ENCODE results near the gene SPAG16. TPM values are rescaled to one million over a fixed set of nuclear protein-coding genes. Genes with fewer than 3 reads are reported as not detected.

SPAG16 gene
- total and polyA plus RNA-seq, 12 donors: 8.4 to 28.3 (median 19.1) TPM

DNA sequence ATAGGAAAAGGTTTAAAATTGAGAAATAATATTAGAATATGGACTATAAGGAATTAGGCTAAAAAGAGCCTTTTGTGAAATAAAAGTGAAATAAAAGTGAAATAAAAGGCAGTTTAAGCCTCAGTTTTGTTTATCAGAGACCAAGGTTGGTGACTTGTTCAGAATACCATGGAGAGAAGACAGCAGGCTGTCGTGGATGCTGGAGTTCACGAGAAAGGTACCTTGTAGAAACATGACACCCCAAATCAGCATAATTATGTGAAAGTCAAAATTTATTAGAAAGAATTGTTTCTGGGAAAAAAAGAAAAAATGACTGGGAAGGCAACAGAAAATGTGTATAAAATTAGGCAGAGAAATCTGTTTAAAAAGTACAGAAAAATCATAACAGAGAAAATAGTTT is 46.5 kb upstream of the SPAG16 start:
- DNase-seq: no peak
- peaks cover 0 to 12% (median 0%) of the 10 kb centered on the region in 9 donors for H3K4me1 ChIP-seq
- no peak for ATAC-seq
- no peaks in the 10 kb centered on the region for H3K9me3 ChIP-seq
- WGBS, 2 donors: 64 to 77% methylated on average over 2 of the region's 2 CpGs
- intact Hi-C loops (cut with DNase I): no loop called here
- no peak for TF ChIP-seq CTCF (IDR thresholded peaks at IDR 0.05)
- H3K4me3 ChIP-seq: no peak overlapping the region
- H3K36me3 ChIP-seq: no peaks in the 10 kb centered on the region
- H3K27ac ChIP-seq: peak overlapping the region in 1 of 10 donors; percentile 13
- peaks cover 0 to 4% (median 0%) of the 10 kb centered on the region in 7 donors for H3K27me3 ChIP-seq

- peak overlapping the region in 1 of 10 donors; percentile 13 for H3K27ac ChIP-seq
- H3K4me1 ChIP-seq: peaks cover 0 to 12% (median 0%) of the 10 kb centered on the region in 9 donors
- H3K36me3 ChIP-seq: no peaks in the 10 kb centered on the region
- DNase-seq (no peak), ATAC-seq (peak in 1 of 8 donors; percentile 65)
- no peak overlapping the region for H3K4me3 ChIP-seq
- peaks cover 0 to 4% (median 0%) of the 10 kb centered on the region in 7 donors for H3K27me3 ChIP-seq
- 27 to 30% methylated on average over 3 of the region's 3 CpGs for WGBS, 2 donors
- intact Hi-C loops (cut with DNase I): no loop called here
- no peak for TF ChIP-seq CTCF (IDR thresholded peaks at IDR 0.05)
- H3K9me3 ChIP-seq: no peaks in the 10 kb centered on the region
Observed at GRCh38 chr2:213238753-213239495, 45.3 kb upstream of the SPAG16 start.

DNA sequence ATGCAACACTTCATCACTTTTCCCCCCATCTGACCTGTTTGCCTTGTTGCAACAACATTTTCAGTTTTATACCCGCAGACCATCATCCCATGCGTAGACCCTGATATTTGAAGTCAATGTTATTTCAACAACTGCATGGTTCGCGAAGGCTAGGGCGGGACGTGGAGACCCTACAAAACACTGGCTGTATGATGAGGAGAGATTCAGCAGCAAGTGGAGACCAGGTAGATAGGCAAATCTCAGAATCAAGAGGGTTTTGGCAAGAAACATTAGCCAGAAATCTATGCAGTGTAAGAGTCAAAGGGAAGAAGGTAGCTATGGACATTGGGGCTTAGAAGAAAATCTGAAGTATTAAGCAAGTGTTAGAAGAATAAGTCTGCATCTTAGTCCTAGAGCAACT is 42.4 kb upstream of the SPAG16 start:
- H3K27me3 ChIP-seq: peaks cover 0 to 4% (median 0%) of the 10 kb centered on the region in 7 donors
- 96% methylated on average over 6 of the region's 6 CpGs for WGBS, 2 donors
- no peaks in the 10 kb centered on the region for H3K9me3 ChIP-seq
- no peaks in the 10 kb centered on the region for H3K36me3 ChIP-seq
- no peak for TF ChIP-seq CTCF (IDR thresholded peaks at IDR 0.05)
- intact Hi-C loops (cut with DNase I): loop anchor here in 1 of 10 donors (10.0 kb wide), 1 partner anchor 557 kb away; no protein-coding TSS in a partner anchor
- ATAC-seq (no peak), DNase-seq (no peak)
- H3K27ac ChIP-seq: no peak overlapping the region
- H3K4me3 ChIP-seq: no peak overlapping the region
- H3K4me1 ChIP-seq: peaks cover 0 to 12% (median 0%) of the 10 kb centered on the region in 9 donors

GRCh38 chr2:213242653-213243052 is 41.6 kb upstream of the SPAG16 start:
- Histone ChIP-seq H3K4me1 (peaks cover 0 to 12% (median 0%) of the 10 kb centered on the region in 9 donors), H3K27ac (no peak overlapping the region), H3K4me3 (no peak overlapping the region), H3K27me3 (peaks cover 0 to 4% (median 0%) of the 10 kb centered on the region in 7 donors), H3K9me3 (no peaks in the 10 kb centered on the region), H3K36me3 (no peaks in the 10 kb centered on the region)
- intact Hi-C loops (cut with DNase I): loop anchor here in 1 of 10 donors (10.0 kb wide), 1 partner anchor 558 kb away; no protein-coding TSS in a partner anchor
- ATAC-seq (no peak), DNase-seq (no peak)
- 88 to 92% methylated on average over 1 of the region's 1 CpG for WGBS, 2 donors
- no peak for TF ChIP-seq CTCF (IDR thresholded peaks at IDR 0.05)

Data from heart right ventricle (tissue), 16 donors.